ENCODE data around the gene LCA5L. TPM values are rescaled to one million over a fixed set of nuclear protein-coding genes. Genes with fewer than 3 reads are reported as not detected.

Gene LCA5L
- total and polyA plus RNA-seq, 10 of the 15 experiments (the other 5 are each of a cell fraction or from before 2014, with no cell fraction given): 0.18 to 0.55 (median 0.27) TPM; not detected in 2

DNA sequence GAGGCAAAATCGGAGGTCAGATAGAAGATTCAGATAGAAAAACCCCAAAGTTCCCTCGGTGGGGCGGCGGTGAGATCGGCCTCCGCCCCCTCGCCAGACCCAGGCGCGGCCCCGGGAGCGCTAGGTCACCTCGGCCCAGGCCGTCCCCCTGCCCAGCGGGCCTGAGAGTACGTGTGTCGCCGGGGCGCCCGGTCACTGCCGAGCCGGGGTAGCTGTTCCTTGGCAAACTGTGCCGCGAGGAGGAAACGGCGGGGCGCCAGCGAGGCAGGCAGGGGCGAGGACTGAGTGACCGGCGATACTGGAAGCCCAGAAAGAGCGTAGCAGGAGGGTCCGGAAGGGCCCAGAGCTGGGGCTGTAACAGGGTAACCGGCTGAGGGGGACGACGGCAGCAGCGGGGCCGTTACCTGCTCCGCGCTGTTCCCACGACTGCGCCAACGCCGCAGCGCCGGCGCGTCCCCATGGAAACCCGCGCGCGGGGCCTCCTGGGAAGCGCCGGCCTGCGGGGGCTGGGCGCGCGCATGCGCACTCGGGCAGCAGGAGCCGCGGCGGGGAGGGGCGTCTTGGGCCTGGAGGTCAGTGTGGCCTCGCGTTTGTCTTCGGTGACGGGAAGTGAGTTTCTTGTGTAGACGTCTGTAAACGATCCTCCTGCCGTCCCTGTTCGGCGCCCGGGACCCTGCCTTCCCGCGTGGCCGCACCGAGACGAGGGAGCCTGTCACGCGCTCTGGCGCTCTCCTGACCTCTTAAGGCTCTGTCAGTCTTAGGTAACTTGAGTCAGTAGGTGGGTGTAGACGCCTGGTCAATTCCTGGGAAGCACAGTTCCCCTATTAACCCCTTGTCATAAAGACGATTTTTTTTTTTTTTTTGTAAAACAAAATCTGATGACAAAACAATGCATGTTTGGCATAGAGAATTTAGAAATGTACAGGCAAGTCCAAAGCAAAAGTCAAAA, at the start of gene LCA5L (continued):
- TF ChIP-seq, protein P1, sequence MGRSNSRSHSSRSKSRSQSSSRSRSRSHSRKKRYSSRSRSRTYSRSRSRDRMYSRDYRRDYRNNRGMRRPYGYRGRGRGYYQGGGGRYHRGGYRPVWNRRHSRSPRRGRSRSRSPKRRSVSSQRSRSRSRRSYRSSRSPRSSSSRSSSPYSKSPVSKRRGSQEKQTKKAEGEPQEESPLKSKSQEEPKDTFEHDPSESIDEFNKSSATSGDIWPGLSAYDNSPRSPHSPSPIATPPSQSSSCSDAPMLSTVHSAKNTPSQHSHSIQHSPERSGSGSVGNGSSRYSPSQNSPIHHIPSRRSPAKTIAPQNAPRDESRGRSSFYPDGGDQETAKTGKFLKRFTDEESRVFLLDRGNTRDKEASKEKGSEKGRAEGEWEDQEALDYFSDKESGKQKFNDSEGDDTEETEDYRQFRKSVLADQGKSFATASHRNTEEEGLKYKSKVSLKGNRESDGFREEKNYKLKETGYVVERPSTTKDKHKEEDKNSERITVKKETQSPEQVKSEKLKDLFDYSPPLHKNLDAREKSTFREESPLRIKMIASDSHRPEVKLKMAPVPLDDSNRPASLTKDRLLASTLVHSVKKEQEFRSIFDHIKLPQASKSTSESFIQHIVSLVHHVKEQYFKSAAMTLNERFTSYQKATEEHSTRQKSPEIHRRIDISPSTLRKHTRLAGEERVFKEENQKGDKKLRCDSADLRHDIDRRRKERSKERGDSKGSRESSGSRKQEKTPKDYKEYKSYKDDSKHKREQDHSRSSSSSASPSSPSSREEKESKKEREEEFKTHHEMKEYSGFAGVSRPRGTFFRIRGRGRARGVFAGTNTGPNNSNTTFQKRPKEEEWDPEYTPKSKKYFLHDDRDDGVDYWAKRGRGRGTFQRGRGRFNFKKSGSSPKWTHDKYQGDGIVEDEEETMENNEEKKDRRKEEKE (IDR thresholded peaks at IDR 0.05): no peak
- TF ChIP-seq RAD21 (IDR thresholded peaks at IDR 0.05; ENCODE audit: insufficient read depth, low read depth, low read length) (no peak), MEF2A (IDR thresholded peaks at IDR 0.05; ENCODE audit: insufficient read depth, low read depth, low read length) (no peak), CBX5 (IDR thresholded peaks at IDR 0.05; ENCODE audit: low read depth) (no peak), YY1 (IDR thresholded peaks at IDR 0.05; ENCODE audit: low read depth, low read length) (no peak), HDGF (IDR thresholded peaks at IDR 0.05) (no peak), WRNIP1 (IDR thresholded peaks at IDR 0.05; ENCODE audit: borderline replicate concordance, low read depth, low read length) (no peak), EZH2 (IDR thresholded peaks at IDR 0.05; ENCODE audit: borderline replicate concordance, control insufficient read depth, low read depth, low read length) (no peak), CREM (IDR thresholded peaks at IDR 0.05; ENCODE audit: low read depth) (0 out of 2 replicates have a peak, but pooled peaks have one; percentile 3), TBL1XR1 (IDR thresholded peaks at IDR 0.05; ENCODE audit: low read depth, low read length) (no peak), SREBF1 (IDR thresholded peaks at IDR 0.05; ENCODE audit: low read length) (no peak), EED (IDR thresholded peaks at IDR 0.05; ENCODE audit: low read depth) (no peak), FOS (IDR thresholded peaks at IDR 0.05; ENCODE audit: borderline replicate concordance, extremely low read depth, insufficient read length) (no peak), NFIC (IDR thresholded peaks at IDR 0.05; ENCODE audit: low read depth, low read length) (no peak), IKZF1 (conservative IDR thresholded peaks at IDR 0.05) (peak; percentile 84), RUNX3 (IDR thresholded peaks at IDR 0.05; ENCODE audit: low read length) (0 out of 2 replicates have a peak, but pooled peaks have one; percentile 26), CHD4 (IDR thresholded peaks at IDR 0.05) (no peak), RELA (IDR thresholded peaks at IDR 0.05; ENCODE audit: borderline replicate concordance, partially characterized antibody) (peak; percentile 76), ZNF622 (IDR thresholded peaks at IDR 0.05) (no peak)
- TF ChIP-seq, protein P2, sequence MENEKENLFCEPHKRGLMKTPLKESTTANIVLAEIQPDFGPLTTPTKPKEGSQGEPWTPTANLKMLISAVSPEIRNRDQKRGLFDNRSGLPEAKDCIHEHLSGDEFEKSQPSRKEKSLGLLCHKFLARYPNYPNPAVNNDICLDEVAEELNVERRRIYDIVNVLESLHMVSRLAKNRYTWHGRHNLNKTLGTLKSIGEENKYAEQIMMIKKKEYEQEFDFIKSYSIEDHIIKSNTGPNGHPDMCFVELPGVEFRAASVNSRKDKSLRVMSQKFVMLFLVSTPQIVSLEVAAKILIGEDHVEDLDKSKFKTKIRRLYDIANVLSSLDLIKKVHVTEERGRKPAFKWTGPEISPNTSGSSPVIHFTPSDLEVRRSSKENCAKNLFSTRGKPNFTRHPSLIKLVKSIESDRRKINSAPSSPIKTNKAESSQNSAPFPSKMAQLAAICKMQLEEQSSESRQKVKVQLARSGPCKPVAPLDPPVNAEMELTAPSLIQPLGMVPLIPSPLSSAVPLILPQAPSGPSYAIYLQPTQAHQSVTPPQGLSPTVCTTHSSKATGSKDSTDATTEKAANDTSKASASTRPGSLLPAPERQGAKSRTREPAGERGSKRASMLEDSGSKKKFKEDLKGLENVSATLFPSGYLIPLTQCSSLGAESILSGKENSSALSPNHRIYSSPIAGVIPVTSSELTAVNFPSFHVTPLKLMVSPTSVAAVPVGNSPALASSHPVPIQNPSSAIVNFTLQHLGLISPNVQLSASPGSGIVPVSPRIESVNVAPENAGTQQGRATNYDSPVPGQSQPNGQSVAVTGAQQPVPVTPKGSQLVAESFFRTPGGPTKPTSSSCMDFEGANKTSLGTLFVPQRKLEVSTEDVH (IDR thresholded peaks at IDR 0.05; ENCODE audit: low read depth, partially characterized antibody): no peak
- TF ChIP-seq, protein P3, sequence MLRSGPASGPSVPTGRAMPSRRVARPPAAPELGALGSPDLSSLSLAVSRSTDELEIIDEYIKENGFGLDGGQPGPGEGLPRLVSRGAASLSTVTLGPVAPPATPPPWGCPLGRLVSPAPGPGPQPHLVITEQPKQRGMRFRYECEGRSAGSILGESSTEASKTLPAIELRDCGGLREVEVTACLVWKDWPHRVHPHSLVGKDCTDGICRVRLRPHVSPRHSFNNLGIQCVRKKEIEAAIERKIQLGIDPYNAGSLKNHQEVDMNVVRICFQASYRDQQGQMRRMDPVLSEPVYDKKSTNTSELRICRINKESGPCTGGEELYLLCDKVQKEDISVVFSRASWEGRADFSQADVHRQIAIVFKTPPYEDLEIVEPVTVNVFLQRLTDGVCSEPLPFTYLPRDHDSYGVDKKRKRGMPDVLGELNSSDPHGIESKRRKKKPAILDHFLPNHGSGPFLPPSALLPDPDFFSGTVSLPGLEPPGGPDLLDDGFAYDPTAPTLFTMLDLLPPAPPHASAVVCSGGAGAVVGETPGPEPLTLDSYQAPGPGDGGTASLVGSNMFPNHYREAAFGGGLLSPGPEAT (IDR thresholded peaks at IDR 0.05; ENCODE audit: low read depth): no peak
- TF ChIP-seq, protein P4, sequence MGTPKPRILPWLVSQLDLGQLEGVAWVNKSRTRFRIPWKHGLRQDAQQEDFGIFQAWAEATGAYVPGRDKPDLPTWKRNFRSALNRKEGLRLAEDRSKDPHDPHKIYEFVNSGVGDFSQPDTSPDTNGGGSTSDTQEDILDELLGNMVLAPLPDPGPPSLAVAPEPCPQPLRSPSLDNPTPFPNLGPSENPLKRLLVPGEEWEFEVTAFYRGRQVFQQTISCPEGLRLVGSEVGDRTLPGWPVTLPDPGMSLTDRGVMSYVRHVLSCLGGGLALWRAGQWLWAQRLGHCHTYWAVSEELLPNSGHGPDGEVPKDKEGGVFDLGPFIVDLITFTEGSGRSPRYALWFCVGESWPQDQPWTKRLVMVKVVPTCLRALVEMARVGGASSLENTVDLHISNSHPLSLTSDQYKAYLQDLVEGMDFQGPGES (IDR thresholded peaks at IDR 0.05): no peak

Measured in GM12878 (cell line).